Measurements from ENCODE around the gene ERICH6B. TPM values are rescaled to one million over a fixed set of nuclear protein-coding genes. Genes with fewer than 3 reads are reported as not detected.

ERICH6B gene
- total RNA-seq, 2 experiments from 2014 or later, result not detected

DNA sequence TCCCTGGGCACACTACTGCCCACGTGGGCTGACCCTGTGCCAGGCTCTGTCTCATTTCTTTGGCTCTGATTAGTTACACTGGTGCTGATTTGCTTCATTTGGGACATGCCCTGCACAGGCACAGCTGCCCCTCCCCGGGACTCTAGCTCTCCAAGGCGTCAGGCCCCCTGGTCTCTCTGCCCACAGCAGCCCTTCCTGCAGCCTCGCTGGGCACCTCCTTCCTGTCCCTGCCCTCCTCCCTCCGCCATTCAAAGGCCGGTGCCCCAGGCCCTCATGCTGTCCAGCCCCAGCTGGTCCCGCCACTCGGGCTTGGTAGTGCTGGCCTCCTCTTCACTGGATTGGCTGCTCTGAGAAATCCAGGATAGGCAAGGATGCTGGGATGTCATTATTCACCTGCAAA lies 73.1 kb downstream of the ERICH6B start:
- TF ChIP-seq, protein P1, sequence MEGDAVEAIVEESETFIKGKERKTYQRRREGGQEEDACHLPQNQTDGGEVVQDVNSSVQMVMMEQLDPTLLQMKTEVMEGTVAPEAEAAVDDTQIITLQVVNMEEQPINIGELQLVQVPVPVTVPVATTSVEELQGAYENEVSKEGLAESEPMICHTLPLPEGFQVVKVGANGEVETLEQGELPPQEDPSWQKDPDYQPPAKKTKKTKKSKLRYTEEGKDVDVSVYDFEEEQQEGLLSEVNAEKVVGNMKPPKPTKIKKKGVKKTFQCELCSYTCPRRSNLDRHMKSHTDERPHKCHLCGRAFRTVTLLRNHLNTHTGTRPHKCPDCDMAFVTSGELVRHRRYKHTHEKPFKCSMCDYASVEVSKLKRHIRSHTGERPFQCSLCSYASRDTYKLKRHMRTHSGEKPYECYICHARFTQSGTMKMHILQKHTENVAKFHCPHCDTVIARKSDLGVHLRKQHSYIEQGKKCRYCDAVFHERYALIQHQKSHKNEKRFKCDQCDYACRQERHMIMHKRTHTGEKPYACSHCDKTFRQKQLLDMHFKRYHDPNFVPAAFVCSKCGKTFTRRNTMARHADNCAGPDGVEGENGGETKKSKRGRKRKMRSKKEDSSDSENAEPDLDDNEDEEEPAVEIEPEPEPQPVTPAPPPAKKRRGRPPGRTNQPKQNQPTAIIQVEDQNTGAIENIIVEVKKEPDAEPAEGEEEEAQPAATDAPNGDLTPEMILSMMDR (IDR thresholded peaks at IDR 0.05), result no peak
- no peak overlapping the region for H3K4me3 ChIP-seq (ENCODE audit: low read length)
- no peaks in the 10 kb centered on the region for H3K9me3 ChIP-seq (ENCODE audit: control insufficient read depth in 1 of 2, insufficient read depth in 1 of 2, low read length in 2 of 2)
- DNase-seq (no peak), ATAC-seq (ENCODE audit: poor library complexity) (no peak)
- no peaks in the 10 kb centered on the region for H3K27me3 ChIP-seq (ENCODE audit: control insufficient read depth in 1 of 2, insufficient read depth in 2 of 2, low read length in 2 of 2)
- Mint-ChIP-seq H3K4me1 (ENCODE audit: low read depth) (no peaks in the 10 kb centered on the region), H3K36me3 (ENCODE audit: low read depth) (peaks cover 1% of the 10 kb centered on the region), H3K4me3 (no peak overlapping the region), H3K9me3 (no peaks in the 10 kb centered on the region), H3K27ac (no peak overlapping the region), H3K27me3 (no peaks in the 10 kb centered on the region)
- ChIA-PET POLR2A (no interaction called here), CTCF (no interaction called here)
- no peaks in the 10 kb centered on the region for H3K4me1 ChIP-seq (ENCODE audit: insufficient read depth, low read length)
- no peak overlapping the region for H3K27ac ChIP-seq (ENCODE audit: low read depth in 1 of 2, low read length in 2 of 2)
- H3K36me3 ChIP-seq (ENCODE audit: insufficient read depth, low read length), result no peaks in the 10 kb centered on the region
- intact Hi-C loops (cut with DNase I, micrococcal nuclease), result no loop called here

DNA sequence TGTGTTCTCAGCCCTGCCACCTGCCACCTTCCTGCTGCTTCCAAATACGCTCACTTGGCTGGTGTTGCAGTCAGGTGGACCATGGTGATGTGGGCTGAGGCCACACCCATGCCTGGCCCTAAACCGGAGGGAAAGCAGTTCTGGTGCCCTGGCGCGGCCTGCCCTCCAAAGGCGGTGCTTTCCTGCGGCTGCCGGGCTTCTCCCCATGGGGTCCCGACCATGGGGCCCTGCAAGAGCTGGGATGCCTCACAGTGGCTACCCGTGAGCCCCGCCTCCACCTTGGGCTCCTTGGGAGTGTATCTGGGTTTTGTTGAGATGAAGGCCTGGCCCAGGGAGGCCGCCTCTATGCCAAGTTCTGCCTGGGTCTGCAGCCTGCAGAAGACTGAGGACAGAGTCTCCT lies 73.7 kb downstream of the ERICH6B start:
- POLR2A ChIA-PET, result no interaction called here

DNA sequence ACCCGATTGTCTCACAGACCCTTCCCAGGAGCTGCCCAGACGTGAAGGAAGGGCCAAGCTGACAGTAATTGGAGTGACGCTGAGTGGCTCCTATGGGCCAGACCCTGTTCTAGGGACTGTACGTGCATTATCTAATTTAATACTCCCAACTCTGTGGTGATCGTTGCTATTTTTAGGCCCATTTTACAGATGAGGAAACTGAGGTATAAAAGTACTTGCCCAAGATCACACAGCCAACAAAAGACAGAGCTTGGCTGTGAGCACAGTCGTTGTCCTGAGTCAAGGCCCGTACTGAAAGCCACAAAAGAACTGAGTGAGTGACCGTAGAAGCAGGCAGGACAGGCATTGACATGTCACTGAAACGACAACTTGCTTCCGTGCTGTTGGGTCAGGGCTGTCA lies 74.7 kb downstream of the ERICH6B start:
- Mint-ChIP-seq H3K36me3 (ENCODE audit: low read depth) (peaks cover 13% of the 10 kb centered on the region), H3K9me3 (no peaks in the 10 kb centered on the region), H3K27ac (no peak overlapping the region), H3K4me3 (no peak overlapping the region), H3K27me3 (no peaks in the 10 kb centered on the region), H3K4me1 (ENCODE audit: low read depth) (no peaks in the 10 kb centered on the region)
- Histone ChIP-seq H3K4me1 (ENCODE audit: insufficient read depth, low read length) (no peaks in the 10 kb centered on the region), H3K9me3 (ENCODE audit: control insufficient read depth in 1 of 2, insufficient read depth in 1 of 2, low read length in 2 of 2) (no peaks in the 10 kb centered on the region), H3K4me3 (ENCODE audit: low read length) (no peak overlapping the region), H3K27me3 (ENCODE audit: control insufficient read depth in 1 of 2, insufficient read depth in 2 of 2, low read length in 2 of 2) (no peaks in the 10 kb centered on the region), H3K27ac (ENCODE audit: low read depth in 1 of 2, low read length in 2 of 2) (no peak overlapping the region), H3K36me3 (ENCODE audit: insufficient read depth, low read length) (peaks cover 4% of the 10 kb centered on the region)
- TF ChIP-seq, protein P1 (IDR thresholded peaks at IDR 0.05), result no peak
- DNase-seq (no peak), ATAC-seq (ENCODE audit: poor library complexity) (no peak)
- intact Hi-C loops (cut with DNase I, micrococcal nuclease), result no loop called here
- POLR2A ChIA-PET, result no interaction called here
- CTCF ChIA-PET, result no interaction called here

More for the DNA sequence above, 73.7 kb downstream of the ERICH6B start:
- CTCF ChIA-PET, result no interaction called here
- H3K36me3 ChIP-seq (ENCODE audit: insufficient read depth, low read length), result peaks cover under 1% of the 10 kb centered on the region
- ATAC-seq (ENCODE audit: poor library complexity), result no peak
- intact Hi-C loops (cut with DNase I, micrococcal nuclease), result no loop called here
- H3K27ac Mint-ChIP-seq, result no peak overlapping the region
- no peak for DNase-seq
- TF ChIP-seq, protein P1 (IDR thresholded peaks at IDR 0.05), result no peak
- H3K27me3 ChIP-seq (ENCODE audit: control insufficient read depth in 1 of 2, insufficient read depth in 2 of 2, low read length in 2 of 2), result no peaks in the 10 kb centered on the region
- no peaks in the 10 kb centered on the region for H3K27me3 Mint-ChIP-seq
- H3K27ac ChIP-seq (ENCODE audit: low read depth in 1 of 2, low read length in 2 of 2), result no peak overlapping the region
- H3K36me3 Mint-ChIP-seq (ENCODE audit: low read depth), result peaks cover 7% of the 10 kb centered on the region
- H3K4me3 Mint-ChIP-seq, result no peak overlapping the region
- no peak overlapping the region for H3K4me3 ChIP-seq (ENCODE audit: low read length)
- H3K9me3 Mint-ChIP-seq, result no peaks in the 10 kb centered on the region
- H3K9me3 ChIP-seq (ENCODE audit: control insufficient read depth in 1 of 2, insufficient read depth in 1 of 2, low read length in 2 of 2), result no peaks in the 10 kb centered on the region
- H3K4me1 Mint-ChIP-seq (ENCODE audit: low read depth), result no peaks in the 10 kb centered on the region
- no peaks in the 10 kb centered on the region for H3K4me1 ChIP-seq (ENCODE audit: insufficient read depth, low read length)
